Measurements from ENCODE around the gene C16orf74. TPM values are rescaled to one million over a fixed set of nuclear protein-coding genes. Genes with fewer than 3 reads are reported as not detected.

Gene C16orf74
- total and polyA plus RNA-seq, 5 donors from 2014 or later: 5.5 to 41.6 (median 26.2) TPM

GRCh38 chr16:85759631-85760419 is 8.9 kb upstream of the C16orf74 start:
- Histone ChIP-seq H3K4me1 (ENCODE audit: control insufficient read depth, insufficient read depth, low read length, poor library complexity, severe bottlenecking) (peaks cover 3% of the 10 kb centered on the region), H3K27ac (ENCODE audit: insufficient read depth, low read length, poor library complexity, severe bottlenecking) (no peak overlapping the region)
- DNase-seq: peak in 2 of 3 donors; percentile 10 to 31

GRCh38 chr16:85759136-85759535 is 8.2 kb upstream of the C16orf74 start:
- DNase-seq (no peak), ATAC-seq (ENCODE audit: low read depth in 2 of 2) (peak in 1 of 2 donors; percentile 6)
- H3K27me3 Mint-ChIP-seq: peaks cover 30% of the 10 kb centered on the region
- no peaks in the 10 kb centered on the region for H3K9me3 Mint-ChIP-seq
- peaks cover 0 to 7% (median 3%) of the 10 kb centered on the region in 4 donors for H3K4me1 Mint-ChIP-seq
- no peak overlapping the region for H3K4me3 Mint-ChIP-seq
- Histone ChIP-seq H3K36me3 (ENCODE audit: control insufficient read depth, insufficient read depth, low read length) (no peaks in the 10 kb centered on the region), H3K9me3 (ENCODE audit: control insufficient read depth in 2 of 2, low read length in 2 of 2) (no peaks in the 10 kb centered on the region), H3K27me3 (ENCODE audit: control insufficient read depth, insufficient read depth, low read length) (no peaks in the 10 kb centered on the region), H3K4me3 (ENCODE audit: low read depth, low read length) (no peak overlapping the region), H3K4me1 (ENCODE audit: control insufficient read depth, insufficient read depth, low read length, poor library complexity, severe bottlenecking) (peaks cover 3% of the 10 kb centered on the region), H3K27ac (ENCODE audit: insufficient read depth, low read length, poor library complexity, severe bottlenecking) (no peak overlapping the region)
- peaks cover 4% of the 10 kb centered on the region for H3K36me3 Mint-ChIP-seq
- no peak overlapping the region for H3K27ac Mint-ChIP-seq

More at GRCh38 chr16:85759631-85760419, 8.9 kb upstream of the C16orf74 start:
- Mint-ChIP-seq H3K27ac (peak overlapping the region in 1 of 3 donors; percentile 86), H3K9me3 (no peaks in the 10 kb centered on the region), H3K4me1 (peaks cover 0 to 7% (median 3%) of the 10 kb centered on the region in 4 donors), H3K36me3 (peaks cover 4% of the 10 kb centered on the region), H3K4me3 (no peak overlapping the region), H3K27me3 (peaks cover 24% of the 10 kb centered on the region)
- Histone ChIP-seq H3K9me3 (ENCODE audit: control insufficient read depth in 2 of 2, low read length in 2 of 2) (no peaks in the 10 kb centered on the region), H3K27me3 (ENCODE audit: control insufficient read depth, insufficient read depth, low read length) (no peaks in the 10 kb centered on the region), H3K36me3 (ENCODE audit: control insufficient read depth, insufficient read depth, low read length) (no peaks in the 10 kb centered on the region), H3K4me3 (ENCODE audit: low read depth, low read length) (no peak overlapping the region)
- ATAC-seq (ENCODE audit: low read depth in 2 of 2): no peak

- Mint-ChIP-seq H3K27ac (no peak overlapping the region), H3K27me3 (peaks cover 45% of the 10 kb centered on the region)
Measured at GRCh38 chr16:85757341-85757822, 6.5 kb upstream of the C16orf74 start.

GRCh38 chr16:85755929-85756768 is 5.3 kb upstream of the C16orf74 start:
- Mint-ChIP-seq H3K27ac (peak overlapping the region in 1 of 3 donors; percentile 84), H3K27me3 (peaks cover 52% of the 10 kb centered on the region), H3K4me1 (peaks cover 0 to 11% (median 3%) of the 10 kb centered on the region in 4 donors), H3K4me3 (no peak overlapping the region), H3K9me3 (no peaks in the 10 kb centered on the region), H3K36me3 (peaks cover 4% of the 10 kb centered on the region)
- H3K9me3 ChIP-seq (ENCODE audit: control insufficient read depth in 2 of 2, low read length in 2 of 2): no peaks in the 10 kb centered on the region
- peaks cover 4% of the 10 kb centered on the region for H3K27me3 ChIP-seq (ENCODE audit: control insufficient read depth, insufficient read depth, low read length)
- peaks cover 8% of the 10 kb centered on the region for H3K4me1 ChIP-seq (ENCODE audit: control insufficient read depth, insufficient read depth, low read length, poor library complexity, severe bottlenecking)
- DNase-seq: no peak
- peak; percentile 33 to 40 for ATAC-seq (ENCODE audit: low read depth in 2 of 2)
- H3K4me3 ChIP-seq (ENCODE audit: low read depth, low read length): no peak overlapping the region
- H3K36me3 ChIP-seq (ENCODE audit: control insufficient read depth, insufficient read depth, low read length): no peaks in the 10 kb centered on the region
- H3K27ac ChIP-seq (ENCODE audit: insufficient read depth, low read length, poor library complexity, severe bottlenecking): no peak overlapping the region

More at GRCh38 chr16:85757341-85757822, 6.5 kb upstream of the C16orf74 start:
- H3K36me3 Mint-ChIP-seq: peaks cover 4% of the 10 kb centered on the region
- Histone ChIP-seq H3K27me3 (ENCODE audit: control insufficient read depth, insufficient read depth, low read length) (no peaks in the 10 kb centered on the region), H3K4me3 (ENCODE audit: low read depth, low read length) (no peak overlapping the region), H3K36me3 (ENCODE audit: control insufficient read depth, insufficient read depth, low read length) (no peaks in the 10 kb centered on the region), H3K4me1 (ENCODE audit: control insufficient read depth, insufficient read depth, low read length, poor library complexity, severe bottlenecking) (peaks cover 3% of the 10 kb centered on the region), H3K27ac (ENCODE audit: insufficient read depth, low read length, poor library complexity, severe bottlenecking) (no peak overlapping the region), H3K9me3 (ENCODE audit: control insufficient read depth in 2 of 2, low read length in 2 of 2) (no peaks in the 10 kb centered on the region)
- H3K9me3 Mint-ChIP-seq: no peaks in the 10 kb centered on the region
- H3K4me1 Mint-ChIP-seq: peaks cover 0 to 7% (median 3%) of the 10 kb centered on the region in 4 donors
- ATAC-seq (ENCODE audit: low read depth in 2 of 2) (no peak), DNase-seq (no peak)
- H3K4me3 Mint-ChIP-seq: no peak overlapping the region

GRCh38 chr16:85754413-85754812 is 3.5 kb upstream of the C16orf74 start:
- no peak overlapping the region for H3K27ac Mint-ChIP-seq
- Histone ChIP-seq H3K36me3 (ENCODE audit: control insufficient read depth, insufficient read depth, low read length) (no peaks in the 10 kb centered on the region), H3K27me3 (ENCODE audit: control insufficient read depth, insufficient read depth, low read length) (peaks cover 7% of the 10 kb centered on the region), H3K4me3 (ENCODE audit: low read depth, low read length) (no peak overlapping the region), H3K9me3 (ENCODE audit: control insufficient read depth in 2 of 2, low read length in 2 of 2) (no peaks in the 10 kb centered on the region), H3K4me1 (ENCODE audit: control insufficient read depth, insufficient read depth, low read length, poor library complexity, severe bottlenecking) (peaks cover 20% of the 10 kb centered on the region), H3K27ac (ENCODE audit: insufficient read depth, low read length, poor library complexity, severe bottlenecking) (no peak overlapping the region)
- H3K36me3 Mint-ChIP-seq: peaks cover 4% of the 10 kb centered on the region
- peaks cover 0 to 16% (median 5%) of the 10 kb centered on the region in 4 donors for H3K4me1 Mint-ChIP-seq
- no peaks in the 10 kb centered on the region for H3K9me3 Mint-ChIP-seq
- no peak for DNase-seq
- no peak for ATAC-seq (ENCODE audit: low read depth in 2 of 2)
- H3K4me3 Mint-ChIP-seq: no peak overlapping the region
- peaks cover 54% of the 10 kb centered on the region for H3K27me3 Mint-ChIP-seq

- Mint-ChIP-seq H3K4me3 (no peak overlapping the region), H3K27ac (no peak overlapping the region), H3K4me1 (peaks cover 0 to 13% (median 4%) of the 10 kb centered on the region in 4 donors), H3K36me3 (peaks cover 1% of the 10 kb centered on the region), H3K9me3 (no peaks in the 10 kb centered on the region), H3K27me3 (peaks cover 51% of the 10 kb centered on the region)
- Histone ChIP-seq H3K27me3 (ENCODE audit: control insufficient read depth, insufficient read depth, low read length) (peaks cover 8% of the 10 kb centered on the region), H3K4me3 (ENCODE audit: low read depth, low read length) (no peak overlapping the region), H3K27ac (ENCODE audit: insufficient read depth, low read length, poor library complexity, severe bottlenecking) (no peak overlapping the region), H3K4me1 (ENCODE audit: control insufficient read depth, insufficient read depth, low read length, poor library complexity, severe bottlenecking) (peaks cover 19% of the 10 kb centered on the region), H3K9me3 (ENCODE audit: control insufficient read depth in 2 of 2, low read length in 2 of 2) (no peaks in the 10 kb centered on the region), H3K36me3 (ENCODE audit: control insufficient read depth, insufficient read depth, low read length) (no peaks in the 10 kb centered on the region)
- DNase-seq: no peak
- no peak for ATAC-seq (ENCODE audit: low read depth in 2 of 2)
Measured at GRCh38 chr16:85753976-85754375, 3.1 kb upstream of the C16orf74 start.

GRCh38 chr16:85753559-85753958 is 2.7 kb upstream of the C16orf74 start:
- Histone ChIP-seq H3K4me1 (ENCODE audit: control insufficient read depth, insufficient read depth, low read length, poor library complexity, severe bottlenecking) (peaks cover 17% of the 10 kb centered on the region), H3K27me3 (ENCODE audit: control insufficient read depth, insufficient read depth, low read length) (peaks cover 8% of the 10 kb centered on the region), H3K27ac (ENCODE audit: insufficient read depth, low read length, poor library complexity, severe bottlenecking) (no peak overlapping the region), H3K9me3 (ENCODE audit: control insufficient read depth in 2 of 2, low read length in 2 of 2) (no peaks in the 10 kb centered on the region), H3K4me3 (ENCODE audit: low read depth, low read length) (no peak overlapping the region), H3K36me3 (ENCODE audit: control insufficient read depth, insufficient read depth, low read length) (no peaks in the 10 kb centered on the region)
- H3K27ac Mint-ChIP-seq: peak overlapping the region in 1 of 3 donors; percentile 29
- peaks cover 49% of the 10 kb centered on the region for H3K27me3 Mint-ChIP-seq
- H3K4me1 Mint-ChIP-seq: peaks cover 0 to 9% (median 2%) of the 10 kb centered on the region in 4 donors
- no peak overlapping the region for H3K4me3 Mint-ChIP-seq
- no peak for DNase-seq
- no peaks in the 10 kb centered on the region for H3K9me3 Mint-ChIP-seq
- no peaks in the 10 kb centered on the region for H3K36me3 Mint-ChIP-seq
- ATAC-seq (ENCODE audit: low read depth in 2 of 2): no peak

All from CD4-positive, CD25-positive, alpha-beta regulatory T cell (primary cell).